Effector memory CD8-positive, alpha-beta T cell (primary cell): ENCODE measurements around the gene TRIM73.
"Not testable (repeated sequence)": the region's sequence is repeated elsewhere in the genome, so short reads cannot be mapped to it uniquely, and the experiment has no call there.

ENCODE experiments used
- ATAC-seq: fragments of 150-1000 bp; cut with Tn5 transposase; replicated peaks from 2 replicates; pipeline ENCODE4 v1.10.0; 2021; ENCODE audit warnings: mild to moderate bottlenecking, moderate library complexity
- DNase-seq, 3 experiments: peaks; one replicate each; pipeline ENCODE4 v3.0.0; 2021
- H3K27ac Mint-ChIP-seq, 2 donors: one replicate each; pipeline ENCODE4 v1.8.0; 2022; ENCODE audit warnings: mild to moderate bottlenecking in 2 of 2, mixed read lengths in 2 of 2, moderate library complexity in 2 of 2
- H3K27me3 Mint-ChIP-seq, 2 donors: one replicate each; pipeline ENCODE4 v1.8.0; 2022; ENCODE audit warnings: mixed read lengths in 2 of 2
- H3K36me3 Mint-ChIP-seq: one replicate; pipeline ENCODE4 v1.8.0; 2022; ENCODE audit warnings: mild to moderate bottlenecking, moderate library complexity, mixed read lengths; ENCODE audit not compliant: insufficient read depth
- H3K4me1 Mint-ChIP-seq, 2 donors: one replicate each; pipeline ENCODE4 v1.8.0; 2022; ENCODE audit warnings: low read depth in 2 of 2, mixed read lengths in 2 of 2
- H3K4me3 Mint-ChIP-seq, 2 donors: one replicate each; pipeline ENCODE4 v1.8.0; 2022; ENCODE audit warnings: mild to moderate bottlenecking in 2 of 2, mixed read lengths in 2 of 2, moderate library complexity in 2 of 2
- H3K9me3 Mint-ChIP-seq, 2 donors: one replicate each; pipeline ENCODE4 v1.8.0; 2022; ENCODE audit warnings: mixed read lengths in 2 of 2

Gene TRIM73

GRCh38 chr7:75403455-75404443 lies 8.3 kb downstream of the TRIM73 start:
- H3K27me3 Mint-ChIP-seq, H3K4me1 Mint-ChIP-seq, DNase-seq, H3K36me3 Mint-ChIP-seq, H3K27ac Mint-ChIP-seq, ATAC-seq, H3K4me3 Mint-ChIP-seq, H3K9me3 Mint-ChIP-seq: not testable (repeated sequence)

GRCh38 chr7:75404663-75405062 lies 9.2 kb downstream of the TRIM73 start:
- not testable (repeated sequence) for H3K9me3 Mint-ChIP-seq

GRCh38 chr7:75409880-75410822 lies 14.7 kb downstream of the TRIM73 start:
- peaks cover 11% of the 10 kb centered on the region for H3K36me3 Mint-ChIP-seq
- H3K27me3 Mint-ChIP-seq, DNase-seq, H3K4me1 Mint-ChIP-seq, H3K9me3 Mint-ChIP-seq, H3K27ac Mint-ChIP-seq: not testable (repeated sequence)
- H3K4me3 Mint-ChIP-seq, result peak overlapping the region; percentile 25 to 72
- ATAC-seq, result peak; percentile 94

More at GRCh38 chr7:75404663-75405062, 9.2 kb downstream of the TRIM73 start:
- H3K36me3 Mint-ChIP-seq, H3K27ac Mint-ChIP-seq, DNase-seq, H3K27me3 Mint-ChIP-seq, ATAC-seq, H3K4me1 Mint-ChIP-seq, H3K4me3 Mint-ChIP-seq: not testable (repeated sequence)

GRCh38 chr7:75410823-75411173 lies 15.4 kb downstream of the TRIM73 start:
- H3K36me3 Mint-ChIP-seq, result peaks cover 14% of the 10 kb centered on the region
- not testable (repeated sequence) for H3K27me3 Mint-ChIP-seq, H3K27ac Mint-ChIP-seq, ATAC-seq, H3K4me3 Mint-ChIP-seq, H3K4me1 Mint-ChIP-seq, H3K9me3 Mint-ChIP-seq, DNase-seq

- DNase-seq, H3K4me1 Mint-ChIP-seq, H3K27ac Mint-ChIP-seq, ATAC-seq, H3K4me3 Mint-ChIP-seq, H3K27me3 Mint-ChIP-seq, H3K9me3 Mint-ChIP-seq: not testable (repeated sequence)
- peaks cover 25% of the 10 kb centered on the region for H3K36me3 Mint-ChIP-seq
Measured at GRCh38 chr7:75414204-75414603, 18.8 kb downstream of the TRIM73 start.

- H3K27ac Mint-ChIP-seq, H3K4me1 Mint-ChIP-seq, H3K9me3 Mint-ChIP-seq, ATAC-seq, H3K27me3 Mint-ChIP-seq, DNase-seq, H3K4me3 Mint-ChIP-seq: not testable (repeated sequence)
- H3K36me3 Mint-ChIP-seq, result peaks cover 27% of the 10 kb centered on the region
Measured at GRCh38 chr7:75414708-75415427, 19.4 kb downstream of the TRIM73 start.

GRCh38 chr7:75415428-75415817 lies 20.0 kb downstream of the TRIM73 start:
- H3K9me3 Mint-ChIP-seq, H3K27ac Mint-ChIP-seq: not testable (repeated sequence)

GRCh38 chr7:75415829-75416373 lies 20.5 kb downstream of the TRIM73 start:
- H3K27ac Mint-ChIP-seq, H3K4me3 Mint-ChIP-seq, H3K9me3 Mint-ChIP-seq, H3K4me1 Mint-ChIP-seq, ATAC-seq, H3K27me3 Mint-ChIP-seq, DNase-seq: not testable (repeated sequence)
- H3K36me3 Mint-ChIP-seq, result peaks cover 36% of the 10 kb centered on the region

More at GRCh38 chr7:75415428-75415817, 20.0 kb downstream of the TRIM73 start:
- not testable (repeated sequence) for DNase-seq, H3K4me3 Mint-ChIP-seq, H3K27me3 Mint-ChIP-seq, H3K4me1 Mint-ChIP-seq, ATAC-seq
- peaks cover 32% of the 10 kb centered on the region for H3K36me3 Mint-ChIP-seq

GRCh38 chr7:75416787-75417186 lies 21.4 kb downstream of the TRIM73 start:
- not testable (repeated sequence) for ATAC-seq, H3K9me3 Mint-ChIP-seq, H3K4me3 Mint-ChIP-seq, H3K27ac Mint-ChIP-seq, H3K4me1 Mint-ChIP-seq, DNase-seq, H3K27me3 Mint-ChIP-seq
- H3K36me3 Mint-ChIP-seq, result peaks cover 40% of the 10 kb centered on the region

- H3K9me3 Mint-ChIP-seq, H3K4me1 Mint-ChIP-seq, H3K4me3 Mint-ChIP-seq, H3K27ac Mint-ChIP-seq, ATAC-seq, DNase-seq, H3K27me3 Mint-ChIP-seq: not testable (repeated sequence)
- H3K36me3 Mint-ChIP-seq, result peaks cover 41% of the 10 kb centered on the region
Measured at GRCh38 chr7:75418292-75418858, 22.9 kb downstream of the TRIM73 start.

- not testable (repeated sequence) for H3K4me3 Mint-ChIP-seq, H3K9me3 Mint-ChIP-seq, DNase-seq, H3K27me3 Mint-ChIP-seq, ATAC-seq, H3K27ac Mint-ChIP-seq, H3K4me1 Mint-ChIP-seq
- peaks cover 49% of the 10 kb centered on the region for H3K36me3 Mint-ChIP-seq
Measured at GRCh38 chr7:75419210-75419609, 23.8 kb downstream of the TRIM73 start.

- not testable (repeated sequence) for H3K4me3 Mint-ChIP-seq, H3K27me3 Mint-ChIP-seq, ATAC-seq, H3K9me3 Mint-ChIP-seq, H3K4me1 Mint-ChIP-seq, DNase-seq
- Mint-ChIP-seq H3K27ac (peak overlapping the region in 1 of 2 donors; percentile 58), H3K36me3 (peaks cover 52% of the 10 kb centered on the region)
Measured at GRCh38 chr7:75419693-75420092, 24.3 kb downstream of the TRIM73 start.
